Fibroblast of peridontal ligament (primary cell): ENCODE data around the gene TULP3.
A peak's percentile ranks its signal among the peaks of the same experiment; 100 is the strongest.
"Not testable (repeated sequence)": the region's sequence is repeated elsewhere in the genome, so short reads cannot be mapped to it uniquely, and the experiment has no call there.

Experiments
- DNase-seq: peaks from one replicate; pipeline ENCODE4 v3.0.0-alpha.2; 2010; ENCODE audit errors: extremely low read depth

The TULP3 gene

DNA sequence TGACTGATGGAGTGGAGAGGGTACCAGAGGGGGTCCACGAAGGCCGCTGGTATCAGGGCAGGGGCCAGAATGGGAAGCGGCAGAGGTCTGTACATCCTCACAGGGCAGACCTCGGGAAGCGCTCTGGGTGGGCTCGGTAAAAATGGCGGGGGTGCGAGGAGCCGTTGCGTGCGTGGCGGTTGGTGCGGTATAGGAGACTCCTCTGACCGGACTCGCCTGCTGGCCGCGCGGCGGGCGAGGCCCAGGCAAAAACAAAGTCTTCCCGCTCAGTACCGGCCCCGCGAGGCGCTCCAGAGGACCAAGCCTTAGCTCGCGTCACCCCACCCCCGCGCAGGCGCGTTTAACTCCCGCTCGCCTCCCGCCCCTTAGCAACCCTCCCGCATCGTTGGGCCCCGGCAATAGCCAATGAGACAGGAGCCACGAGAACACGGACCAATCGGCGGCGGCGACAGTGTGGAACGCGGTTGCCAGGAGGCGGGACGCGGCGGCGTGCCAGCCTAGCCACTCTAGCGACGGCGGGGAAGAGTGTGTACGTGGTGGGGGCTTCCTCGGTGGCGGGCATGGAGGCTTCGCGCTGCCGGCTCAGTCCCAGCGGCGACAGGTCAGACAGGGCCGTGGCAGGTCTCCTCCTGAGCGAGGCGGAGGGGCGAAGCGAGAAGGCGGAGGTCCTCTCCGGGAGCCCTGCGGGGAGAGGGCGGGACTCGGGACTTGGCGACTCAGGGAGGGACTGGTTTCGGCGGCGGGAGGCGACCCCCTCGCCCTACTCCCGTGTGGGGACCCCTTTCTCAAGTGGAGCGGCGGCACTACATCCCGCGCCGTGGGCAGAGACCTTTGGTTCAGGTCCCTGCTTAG, at the start of gene TULP3:
Gene TULP3, plus strand, starts transcription at position 504 of the 852 bp plus-strand sequence. Its CDS starts 57 bp downstream, at position 561.
- DNase-seq: peak; percentile 97

DNA sequence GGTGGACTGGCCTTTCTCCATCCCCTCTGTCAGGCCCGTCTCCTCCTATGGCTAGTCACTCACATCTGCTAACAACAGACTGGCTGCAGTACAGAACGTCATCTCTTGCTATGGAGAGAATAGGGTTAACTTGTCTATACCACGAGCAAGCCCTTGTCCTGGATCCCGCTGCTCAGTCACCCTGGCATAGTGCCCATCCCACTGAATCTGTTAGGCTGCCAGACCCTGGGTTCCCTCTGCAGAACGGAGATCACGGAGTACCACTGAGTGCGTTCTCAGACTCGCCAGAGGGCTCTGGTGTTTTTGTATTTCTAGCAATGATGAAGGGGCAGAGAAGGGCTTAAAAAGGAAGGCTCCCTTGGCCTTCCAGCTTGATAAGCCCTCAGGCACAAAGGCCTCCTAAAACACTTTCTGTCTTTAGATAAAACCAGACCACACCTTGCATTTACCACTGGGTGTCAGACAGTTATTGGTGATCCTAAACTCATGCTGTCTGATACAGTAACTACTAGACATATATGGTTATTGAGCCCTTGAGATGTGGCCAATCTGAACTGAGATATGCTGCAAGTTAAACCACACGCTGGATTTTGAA, 49.5 kb upstream of the TULP3 start:
- no peak for DNase-seq

GRCh38 chr12:2842948-2843347, 47.7 kb upstream of the TULP3 start:
- DNase-seq: no peak

GRCh38 chr12:2844786-2845185, 45.9 kb upstream of the TULP3 start:
- no peak for DNase-seq

- DNase-seq: peak; percentile 47
These were observed 45.4 kb upstream of the TULP3 start for GRCh38 chr12:2845280-2845679.

GRCh38 chr12:2851931-2852330, 38.8 kb upstream of the TULP3 start:
- DNase-seq: no peak

DNA sequence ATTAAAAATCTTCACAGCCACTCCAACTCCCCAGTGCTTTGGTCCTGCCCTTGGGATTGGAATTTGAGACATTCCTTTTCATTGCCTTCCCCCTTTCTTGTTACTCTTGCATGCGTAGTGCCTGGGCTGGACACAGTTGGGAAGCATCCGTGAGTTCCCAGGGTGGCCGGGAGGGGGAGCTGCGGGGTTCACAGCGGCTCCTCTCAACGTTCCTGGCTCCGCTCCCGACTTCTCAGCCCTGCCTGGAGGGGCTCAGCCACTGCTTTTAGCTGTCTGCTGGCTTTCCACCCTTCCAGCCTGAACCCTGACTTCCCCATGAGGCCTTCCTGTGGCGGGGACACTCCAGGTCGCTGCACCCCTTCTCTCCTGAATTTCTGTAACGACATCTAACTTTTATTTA, 37.1 kb upstream of the TULP3 start:
- DNase-seq: peak; percentile 69

DNA sequence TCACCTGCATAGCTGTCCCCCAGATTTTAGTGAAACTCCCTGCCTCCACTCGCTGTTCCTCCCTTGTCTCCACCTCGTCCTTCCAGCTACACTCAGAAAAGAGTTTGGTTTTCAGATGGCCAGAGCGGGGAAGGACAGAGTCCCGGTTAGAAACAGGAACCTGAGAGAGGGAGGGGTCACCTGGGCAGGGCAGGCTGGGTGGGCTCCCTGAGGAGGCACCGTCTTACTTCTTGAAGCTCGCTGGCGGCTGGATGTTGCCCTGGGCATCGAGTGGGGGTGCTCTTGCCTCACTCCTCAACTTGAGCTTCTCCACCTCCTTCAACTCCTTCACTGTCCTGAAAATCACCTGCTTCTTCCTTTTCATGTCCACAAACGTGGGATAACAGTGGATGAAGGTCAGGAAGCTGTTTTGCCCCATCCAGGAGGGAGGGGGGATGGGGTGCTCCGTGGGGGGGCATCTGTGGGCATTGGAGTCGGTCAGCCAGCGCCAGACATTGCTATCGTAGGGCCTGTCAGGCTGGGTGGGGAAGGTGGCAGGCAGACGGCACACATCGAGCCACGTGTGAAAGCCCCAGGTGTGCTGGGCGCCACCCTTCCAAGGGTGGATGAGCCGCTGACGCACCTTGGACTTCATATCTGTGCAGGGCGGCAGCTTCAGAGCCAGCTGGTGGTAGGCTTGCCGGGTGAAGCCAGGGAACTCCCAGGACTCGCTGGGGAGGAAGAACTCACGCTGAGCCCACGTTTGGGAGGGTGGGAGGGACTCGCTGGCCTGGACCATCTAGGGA, 35.8 kb upstream of the TULP3 start:
- no peak for DNase-seq

DNA sequence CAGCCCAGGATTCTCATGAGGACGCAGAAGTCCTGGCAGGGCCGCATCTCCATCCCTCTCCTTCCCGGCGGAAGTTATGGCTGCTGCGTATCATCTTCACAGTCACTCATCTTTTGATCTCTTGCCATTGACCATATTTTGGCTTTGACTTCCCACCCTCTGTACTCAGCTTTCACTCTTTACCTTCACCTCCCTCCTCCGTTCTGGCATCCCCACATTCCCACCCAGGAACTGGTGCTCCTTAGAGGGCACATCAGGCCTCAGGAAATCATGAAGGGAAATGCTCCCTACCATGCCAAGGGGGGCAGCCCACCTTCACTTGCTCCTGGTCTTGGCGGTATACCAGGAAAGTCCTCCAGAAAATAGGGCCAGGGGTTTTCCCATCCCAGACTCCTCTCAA, 35.1 kb upstream of the TULP3 start:
- no peak for DNase-seq

GRCh38 chr12:2856051-2856450, 34.6 kb upstream of the TULP3 start:
- DNase-seq: no peak

- no peak for DNase-seq
These were observed 33.7 kb upstream of the TULP3 start, which contains the start of gene TEX52 for GRCh38 chr12:2857021-2857431. TSS of gene TEX52 (minus strand) at chr12:2857039. CDS start at chr12:2857026, 13 bp downstream.

GRCh38 chr12:2857576-2857975, 33.1 kb upstream of the TULP3 start:
- no peak for DNase-seq

GRCh38 chr12:2858334-2858733, 32.4 kb upstream of the TULP3 start:
- no peak for DNase-seq

GRCh38 chr12:2858944-2859421, 31.7 kb upstream of the TULP3 start:
- DNase-seq: no peak

DNA sequence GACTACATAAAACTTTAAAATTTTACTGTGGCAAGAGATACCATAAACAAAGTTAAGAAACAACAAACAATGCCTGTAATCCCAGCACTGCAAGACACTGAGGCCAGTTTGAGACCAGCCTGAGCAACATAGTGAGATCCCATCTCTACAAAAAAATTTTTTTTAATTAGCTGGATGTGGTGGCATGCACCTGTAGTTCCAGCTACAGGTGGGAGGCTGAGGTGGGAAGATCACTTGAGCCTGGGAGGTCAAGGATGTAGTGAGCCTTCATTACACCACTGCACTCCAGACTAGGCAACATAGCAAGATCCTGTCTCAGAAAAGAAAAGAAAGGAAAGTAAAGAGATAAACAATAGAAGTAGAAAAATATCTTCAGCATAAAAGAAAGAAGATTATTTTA, 30.5 kb upstream of the TULP3 start:
- DNase-seq: no peak

DNA sequence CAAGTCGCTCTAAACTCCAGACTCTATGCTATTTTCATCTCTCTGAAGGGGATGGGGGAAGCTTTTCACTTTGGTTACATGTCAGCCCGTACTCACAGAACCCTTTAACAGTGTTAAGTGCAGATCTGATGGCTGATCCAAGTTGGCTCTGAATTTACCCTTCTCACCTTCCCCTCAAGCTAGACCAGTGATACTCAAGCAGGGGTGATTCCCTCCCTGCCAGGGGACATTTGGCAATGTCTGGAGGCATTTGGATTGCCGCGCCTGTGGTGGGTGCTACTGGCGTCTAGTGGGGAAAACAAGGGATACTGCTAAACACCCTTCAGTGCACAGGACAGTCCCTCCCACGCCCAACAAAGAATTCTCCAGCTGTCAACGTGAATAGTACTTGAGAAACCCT, 27.8 kb upstream of the TULP3 start:
- DNase-seq: no peak

- DNase-seq: not testable (repeated sequence)
These were observed 27.3 kb upstream of the TULP3 start for GRCh38 chr12:2863402-2863801.

DNA sequence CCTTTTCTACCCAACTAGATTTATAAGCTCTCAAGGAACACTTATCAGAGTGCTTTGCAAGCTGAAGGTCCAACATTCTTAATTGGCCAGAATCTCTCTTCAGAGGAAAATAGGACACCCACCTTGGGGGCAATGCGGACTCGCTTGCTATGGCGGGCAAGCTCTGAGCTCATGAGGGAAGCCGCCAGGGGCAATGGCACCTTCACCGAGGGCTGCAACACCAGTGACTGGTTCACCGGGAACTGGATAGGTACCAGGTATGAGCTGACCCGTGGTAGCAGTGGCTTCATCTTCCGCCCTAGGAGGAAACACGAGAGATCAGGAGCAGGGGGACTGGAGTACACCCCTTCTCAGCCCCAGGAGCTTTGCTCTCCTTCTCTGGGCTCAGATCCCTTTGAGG, 26.5 kb upstream of the TULP3 start:
- DNase-seq: no peak

DNA sequence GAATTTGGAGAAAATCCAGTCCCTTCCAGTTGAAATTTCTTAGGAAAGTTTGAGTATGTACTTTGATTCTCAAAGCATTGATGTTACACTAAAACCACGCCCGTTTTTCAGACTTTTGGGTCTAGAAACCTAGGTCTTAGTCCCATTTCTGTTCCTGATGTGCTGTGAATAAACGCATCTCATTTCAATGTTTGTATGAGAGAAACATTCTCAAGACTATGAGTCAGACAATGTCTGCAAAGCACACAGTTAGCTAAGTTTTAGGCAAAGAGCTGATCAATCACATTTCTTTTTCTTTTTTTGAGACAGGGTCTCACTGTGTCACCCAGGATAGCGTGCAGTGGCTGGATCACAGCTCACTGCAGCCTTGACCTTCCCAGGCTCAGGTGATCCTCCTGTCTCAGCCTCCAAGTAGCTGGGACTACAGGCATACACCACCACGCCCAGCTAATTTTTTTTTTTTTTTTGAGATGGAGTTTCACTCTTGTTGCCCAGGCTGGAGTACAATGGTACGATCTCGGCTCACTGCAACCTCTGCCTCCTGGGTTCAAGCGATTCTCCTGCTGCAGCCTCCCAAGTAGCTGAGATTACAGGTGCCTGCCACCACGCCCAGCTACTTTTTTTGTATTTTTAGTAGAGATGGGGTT, 21.6 kb upstream of the TULP3 start:
- DNase-seq: peak; percentile 68

GRCh38 chr12:2876431-2877046, 14.2 kb upstream of the TULP3 start:
- DNase-seq: peak; percentile 24
